Stimulated activated naive CD8-positive, alpha-beta T cell treated with anti-CD3 and anti-CD28 coated beads, Interleukin-15, amount 100 ng/mL, for 72 hours (primary cell): ENCODE data around the gene ASB16.
A peak's percentile ranks its signal among the peaks of the same experiment; 100 is the strongest.
"Not testable (repeated sequence)": the region's sequence is repeated elsewhere in the genome, so short reads cannot be mapped to it uniquely, and the experiment has no call there.

Experiments
- ATAC-seq: fragments of 150-1000 bp; cut with Tn5 transposase; 2 replicates; pipeline ENCODE4 v1.10.0; 2021; ENCODE audit warnings: mild to moderate bottlenecking, moderate library complexity
- DNase-seq, 2 donors: peaks; one replicate each; pipeline ENCODE4 v3.0.0; 2021 to 2022
- H3K27ac Mint-ChIP-seq, 2 donors: one replicate each; pipeline ENCODE4 v1.8.0; 2022; ENCODE audit warnings: mild to moderate bottlenecking in 2 of 2, mixed read lengths in 2 of 2, moderate library complexity in 2 of 2
- H3K27me3 Mint-ChIP-seq: one replicate; pipeline ENCODE4 v1.8.0; 2022; ENCODE audit warnings: mixed read lengths
- H3K4me1 Mint-ChIP-seq: one replicate; pipeline ENCODE4 v1.8.0; 2022; ENCODE audit warnings: mild to moderate bottlenecking, mixed read lengths
- H3K4me3 Mint-ChIP-seq, 2 donors: one replicate each; pipeline ENCODE4 v1.8.0; 2022; ENCODE audit warnings: mild to moderate bottlenecking in 2 of 2, mixed read lengths in 2 of 2, moderate library complexity in 1 of 2
- H3K9me3 Mint-ChIP-seq, 2 donors: one replicate each; pipeline ENCODE4 v1.8.0; 2022; ENCODE audit warnings: mixed read lengths in 2 of 2

The ASB16 gene, protein sequence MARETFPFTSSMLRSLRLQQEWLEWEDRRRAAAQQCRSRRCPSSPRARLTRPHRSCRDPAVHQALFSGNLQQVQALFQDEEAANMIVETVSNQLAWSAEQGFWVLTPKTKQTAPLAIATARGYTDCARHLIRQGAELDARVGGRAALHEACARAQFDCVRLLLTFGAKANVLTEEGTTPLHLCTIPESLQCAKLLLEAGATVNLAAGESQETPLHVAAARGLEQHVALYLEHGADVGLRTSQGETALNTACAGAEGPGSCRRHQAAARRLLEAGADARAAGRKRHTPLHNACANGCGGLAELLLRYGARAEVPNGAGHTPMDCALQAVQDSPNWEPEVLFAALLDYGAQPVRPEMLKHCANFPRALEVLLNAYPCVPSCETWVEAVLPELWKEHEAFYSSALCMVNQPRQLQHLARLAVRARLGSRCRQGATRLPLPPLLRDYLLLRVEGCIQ

GRCh38 chr17:44170499-44171201 lies at the start of gene ASB16:
Gene ASB16 (plus strand): TSS chr17:44170704. CDS start chr17:44170790, 86 bp downstream.
- no peaks in the 10 kb centered on the region for H3K27me3 Mint-ChIP-seq
- ATAC-seq (peak; percentile 12), DNase-seq (no peak)
- H3K9me3 Mint-ChIP-seq = no peaks in the 10 kb centered on the region
- peaks cover 14% of the 10 kb centered on the region for H3K4me1 Mint-ChIP-seq
- no peak within 1 kb of the TSS for H3K4me3 Mint-ChIP-seq
- peak within 1 kb of the TSS in 1 of 2 donors; percentile 83 for H3K27ac Mint-ChIP-seq

- no peaks in the 10 kb centered on the region for H3K9me3 Mint-ChIP-seq
- peak overlapping the region in 1 of 2 donors; percentile 12 for H3K4me3 Mint-ChIP-seq
- no peaks in the 10 kb centered on the region for H3K27me3 Mint-ChIP-seq
These were observed 49.5 kb upstream of the ASB16 start for GRCh38 chr17:44120851-44121605.

GRCh38 chr17:44121997-44122815 lies 48.3 kb upstream of the ASB16 start:
- Mint-ChIP-seq H3K27ac (peak overlapping the region; percentile 89 to 94), H3K9me3 (no peaks in the 10 kb centered on the region), H3K4me3 (peak overlapping the region; percentile 94 to 95), H3K27me3 (no peaks in the 10 kb centered on the region), H3K4me1 (peaks cover 55% of the 10 kb centered on the region)
- no peak for DNase-seq
- no peak for ATAC-seq

More at GRCh38 chr17:44120851-44121605, 49.5 kb upstream of the ASB16 start:
- Mint-ChIP-seq H3K4me1 (peaks cover 55% of the 10 kb centered on the region), H3K27ac (peak overlapping the region in 1 of 2 donors; percentile 49)
- ATAC-seq (no peak), DNase-seq (no peak)

- Mint-ChIP-seq H3K9me3 (no peaks in the 10 kb centered on the region), H3K4me1 (peaks cover 55% of the 10 kb centered on the region), H3K27ac (peak overlapping the region; percentile 89 to 94), H3K27me3 (no peaks in the 10 kb centered on the region), H3K4me3 (peak overlapping the region; percentile 94 to 95)
- ATAC-seq (peak; percentile 37), DNase-seq (peak in 1 of 2 donors; percentile 29)
These were observed 47.6 kb upstream of the ASB16 start for GRCh38 chr17:44122816-44123355.

DNA sequence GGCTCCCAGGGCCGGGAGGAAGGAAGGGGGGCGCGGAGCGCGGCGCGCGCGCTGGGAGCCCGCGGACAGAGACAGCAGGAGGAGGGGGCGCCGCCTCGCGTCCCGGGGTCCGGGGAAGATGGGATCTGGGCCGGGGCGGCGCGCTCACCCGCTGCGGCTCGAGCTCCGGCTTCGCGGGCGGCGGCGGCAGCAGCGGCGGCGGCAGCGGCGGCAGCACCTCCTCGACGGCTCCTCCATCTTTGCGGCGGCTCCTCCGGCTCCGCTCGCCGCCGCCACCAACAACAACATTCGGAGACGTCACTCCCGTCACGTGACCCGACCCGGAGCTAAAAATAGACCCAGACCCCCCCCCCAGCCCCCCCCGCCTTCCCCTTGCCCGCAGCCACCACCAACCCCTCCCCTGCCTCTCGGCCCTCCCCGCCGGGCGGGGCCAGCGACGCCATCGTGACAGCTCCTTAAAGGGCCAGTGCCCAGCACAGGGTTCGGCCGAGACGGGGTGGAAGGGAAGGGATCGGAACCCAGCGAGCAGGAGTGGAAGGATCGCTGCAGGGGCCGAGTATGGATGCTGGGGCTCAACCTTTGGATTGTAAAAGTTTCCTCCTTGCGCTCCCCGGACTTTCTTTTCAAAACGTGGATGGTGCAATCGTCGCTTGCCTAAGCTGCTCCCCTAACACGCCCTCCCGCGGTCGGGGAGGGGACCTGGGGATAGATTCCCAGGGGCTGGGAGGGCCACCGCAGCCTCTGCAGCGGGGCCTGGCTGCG lies 47.0 kb upstream of the ASB16 start, which contains the start of gene HDAC5:
Gene HDAC5 (minus strand): TSS at position 286 of the 762 bp plus-strand sequence. CDS start 6,126 bp downstream, outside the sequence.
- Mint-ChIP-seq H3K9me3 (no peaks in the 10 kb centered on the region), H3K27me3 (no peaks in the 10 kb centered on the region), H3K4me3 (peak within 1 kb of the TSS; percentile 95 to 96), H3K27ac (peak within 1 kb of the TSS; percentile 100), H3K4me1 (peaks cover 49% of the 10 kb centered on the region)
- DNase-seq (peak; percentile 94 to 96), ATAC-seq (peak; percentile 97)

DNA sequence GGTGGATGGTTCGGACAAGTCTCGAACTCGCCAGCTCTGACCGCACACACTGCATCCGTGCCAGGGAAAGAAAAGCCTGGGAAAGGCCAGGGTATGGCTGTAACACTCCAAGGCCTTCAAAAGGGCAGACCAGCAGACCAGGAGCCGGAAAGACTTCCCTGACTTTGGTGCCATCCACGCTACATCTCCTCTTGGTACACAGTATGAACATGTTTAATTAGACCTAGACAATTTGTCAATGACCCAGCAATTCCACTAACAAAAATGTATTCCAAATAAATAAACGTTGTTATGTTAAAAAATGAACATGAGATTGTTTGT lies 46.4 kb upstream of the ASB16 start:
- H3K9me3 Mint-ChIP-seq = no peaks in the 10 kb centered on the region
- no peaks in the 10 kb centered on the region for H3K27me3 Mint-ChIP-seq
- DNase-seq (no peak), ATAC-seq (no peak)
- peaks cover 44% of the 10 kb centered on the region for H3K4me1 Mint-ChIP-seq
- H3K4me3 Mint-ChIP-seq = peak overlapping the region; percentile 95 to 96
- peak overlapping the region; percentile 100 for H3K27ac Mint-ChIP-seq

DNA sequence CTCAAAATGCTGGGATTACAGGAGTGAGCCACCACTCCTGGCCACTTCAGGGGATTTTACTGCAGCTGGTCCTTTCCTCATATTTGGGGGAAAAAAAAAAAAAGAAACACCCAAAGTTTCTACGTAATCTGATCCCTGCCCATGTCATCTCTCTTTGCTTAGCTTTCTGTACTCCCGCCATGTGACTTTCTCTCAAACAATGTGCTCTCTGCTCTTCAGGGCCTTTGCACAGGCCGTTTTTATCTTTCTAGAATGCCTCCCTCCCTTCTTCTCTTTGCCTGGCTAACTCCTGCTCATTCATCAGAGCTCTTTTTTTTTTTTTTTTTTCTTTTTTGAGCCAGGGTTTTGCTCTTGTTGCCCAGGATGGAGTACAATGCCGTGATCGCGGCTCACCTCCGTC lies 42.1 kb upstream of the ASB16 start:
- Mint-ChIP-seq H3K4me3 (no peak overlapping the region), H3K27me3 (no peaks in the 10 kb centered on the region), H3K4me1 (peaks cover 24% of the 10 kb centered on the region), H3K9me3 (no peaks in the 10 kb centered on the region), H3K27ac (peak overlapping the region in 1 of 2 donors; percentile 77)
- ATAC-seq (no peak), DNase-seq (no peak)

DNA sequence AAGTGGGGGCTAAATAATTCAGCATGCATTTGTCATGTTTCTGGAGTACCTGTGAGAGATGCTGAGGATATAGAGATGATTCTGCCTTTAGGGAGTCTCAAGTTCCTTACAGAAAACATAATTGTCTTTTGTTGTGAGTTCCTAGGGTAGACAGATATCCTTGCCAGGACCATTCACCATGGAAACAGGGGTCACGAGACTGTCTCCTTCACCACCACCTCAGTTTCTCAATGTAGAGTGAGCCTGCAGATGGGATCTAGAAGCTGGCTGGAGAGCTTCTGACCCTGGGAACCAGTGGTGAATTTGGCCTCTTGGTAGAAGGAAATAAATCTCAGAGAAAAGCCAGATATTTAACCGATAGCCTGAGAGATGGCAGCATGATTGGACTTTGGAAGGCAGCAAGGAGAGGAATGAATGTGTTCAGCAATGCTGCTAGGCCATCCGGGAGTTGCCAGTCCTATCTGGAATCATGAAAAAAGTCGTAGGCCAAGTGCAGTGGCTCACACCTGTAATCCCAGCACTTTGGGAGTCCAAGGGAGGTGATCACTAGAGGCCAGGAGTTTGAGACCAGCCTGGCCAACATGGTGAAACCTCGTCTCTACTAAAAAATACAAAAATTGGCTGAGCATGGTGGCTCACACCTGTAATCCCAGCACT lies 39.7 kb upstream of the ASB16 start:
- H3K4me3 Mint-ChIP-seq = no peak overlapping the region
- no peak overlapping the region for H3K27ac Mint-ChIP-seq
- no peaks in the 10 kb centered on the region for H3K9me3 Mint-ChIP-seq
- ATAC-seq = no peak
- H3K4me1 Mint-ChIP-seq = peaks cover 18% of the 10 kb centered on the region
- DNase-seq = no peak
- H3K27me3 Mint-ChIP-seq = no peaks in the 10 kb centered on the region

GRCh38 chr17:44131372-44131771 lies 39.1 kb upstream of the ASB16 start:
- not testable (repeated sequence) for H3K9me3 Mint-ChIP-seq, DNase-seq, H3K27ac Mint-ChIP-seq, H3K4me3 Mint-ChIP-seq, ATAC-seq, H3K27me3 Mint-ChIP-seq
- H3K4me1 Mint-ChIP-seq = peaks cover 18% of the 10 kb centered on the region

DNA sequence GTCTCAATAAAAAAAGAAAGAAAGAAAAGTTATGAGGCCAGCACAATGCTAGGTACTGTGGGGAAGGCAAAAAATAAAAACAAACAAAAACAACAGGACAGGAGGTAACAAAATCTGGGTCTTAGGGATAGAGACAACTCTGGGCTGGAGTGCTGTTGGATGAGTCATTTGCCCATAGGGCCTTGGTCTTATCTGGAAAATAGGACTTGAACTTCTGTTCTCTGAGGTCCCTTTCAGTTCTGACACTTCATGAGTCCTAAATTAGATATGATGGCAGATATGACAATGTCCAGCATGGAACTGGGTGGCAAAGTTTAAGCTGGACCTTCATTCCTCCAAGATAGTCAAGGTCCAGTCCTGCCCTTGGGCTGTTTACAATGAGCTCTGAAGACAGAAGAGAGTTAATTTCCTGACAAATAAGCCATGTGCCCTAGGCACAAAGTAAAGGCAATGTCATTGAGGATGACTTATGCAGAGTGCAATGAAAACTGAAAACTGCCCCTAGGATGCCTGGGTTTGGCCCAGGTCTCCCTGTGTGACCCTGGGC lies 38.2 kb upstream of the ASB16 start:
- DNase-seq = no peak
- ATAC-seq = no peak
- Mint-ChIP-seq H3K27me3 (no peaks in the 10 kb centered on the region), H3K4me3 (no peak overlapping the region), H3K4me1 (peaks cover 19% of the 10 kb centered on the region), H3K9me3 (no peaks in the 10 kb centered on the region), H3K27ac (no peak overlapping the region)

- ATAC-seq (no peak), DNase-seq (no peak)
- H3K27ac Mint-ChIP-seq = peak overlapping the region in 1 of 2 donors; percentile 82
- H3K27me3 Mint-ChIP-seq = no peaks in the 10 kb centered on the region
- H3K9me3 Mint-ChIP-seq = no peaks in the 10 kb centered on the region
- no peak overlapping the region for H3K4me3 Mint-ChIP-seq
- peaks cover 36% of the 10 kb centered on the region for H3K4me1 Mint-ChIP-seq
These were observed 36.5 kb upstream of the ASB16 start for GRCh38 chr17:44133918-44134476.

DNA sequence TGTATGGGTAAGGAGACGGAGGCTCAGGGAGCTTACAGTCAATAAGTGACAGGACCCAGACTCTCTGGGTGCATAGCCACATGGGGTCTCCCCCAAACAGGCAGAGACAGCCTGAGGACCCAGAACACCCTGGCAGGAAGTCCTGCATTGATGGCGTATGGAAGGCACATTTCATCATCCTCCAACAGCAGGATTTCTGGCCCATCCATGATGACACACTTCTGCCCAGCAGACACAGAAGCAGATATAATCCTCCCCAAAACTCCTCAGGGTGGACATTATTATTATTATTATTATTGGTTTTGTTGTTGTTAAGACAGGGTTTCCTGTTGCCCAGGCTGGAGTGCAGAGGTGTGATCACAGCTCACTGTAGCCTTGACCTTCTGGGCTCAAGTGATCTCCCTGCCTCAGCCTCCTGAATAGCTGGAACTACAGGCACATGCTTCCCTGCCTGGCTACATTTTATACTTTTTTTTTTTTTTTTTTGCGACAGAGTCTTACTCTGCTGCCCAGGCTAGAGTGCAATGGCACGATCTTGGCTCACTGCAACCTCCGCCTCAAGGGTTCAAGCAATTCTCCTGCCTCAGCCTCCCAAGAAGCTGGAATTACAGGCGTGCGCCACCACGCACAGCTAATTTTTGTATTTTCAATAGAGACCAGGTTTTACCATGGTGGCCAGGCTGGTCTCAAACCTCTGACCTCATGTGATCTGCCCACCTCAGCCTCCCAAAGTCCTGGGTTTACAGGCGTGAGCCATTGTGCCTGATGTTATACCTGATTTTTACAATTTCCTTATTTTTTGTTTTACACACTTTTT lies 35.5 kb upstream of the ASB16 start:
- Mint-ChIP-seq H3K4me3 (no peak overlapping the region), H3K9me3 (no peaks in the 10 kb centered on the region), H3K27ac (no peak overlapping the region), H3K4me1 (peaks cover 36% of the 10 kb centered on the region), H3K27me3 (no peaks in the 10 kb centered on the region)
- ATAC-seq = no peak
- DNase-seq = no peak
